Measurements from ENCODE around the gene MAPRE2. TPM values are rescaled to one million over a fixed set of nuclear protein-coding genes. Genes with fewer than 3 reads are reported as not detected.
"Not testable (repeated sequence)": the region's sequence is repeated elsewhere in the genome, so short reads cannot be mapped to it uniquely, and the experiment has no call there.

The MAPRE2 gene
- total RNA-seq, 1 donor from 2014 or later: 73.0 TPM

GRCh38 chr18:35106013-35106844 lies 65.0 kb downstream of the MAPRE2 start:
- H3K4me1 Mint-ChIP-seq (ENCODE audit: unreplicated experiment): no peaks in the 10 kb centered on the region

GRCh38 chr18:35106845-35107148 lies 65.6 kb downstream of the MAPRE2 start:
- Mint-ChIP-seq H3K27me3 (ENCODE audit: unreplicated experiment) (no peaks in the 10 kb centered on the region), H3K4me3 (ENCODE audit: unreplicated experiment) (no peak overlapping the region), H3K36me3 (ENCODE audit: low read depth, unreplicated experiment) (peaks cover 4% of the 10 kb centered on the region), H3K27ac (ENCODE audit: unreplicated experiment) (no peak overlapping the region), H3K4me1 (ENCODE audit: unreplicated experiment) (no peaks in the 10 kb centered on the region), H3K9me3 (ENCODE audit: unreplicated experiment) (no peaks in the 10 kb centered on the region)
- TF ChIP-seq CTCF (IDR thresholded peaks at IDR 0.05; ENCODE audit: unreplicated experiment): no peak
- no peak for DNase-seq (ENCODE audit: low spot score)

More at GRCh38 chr18:35106013-35106844, 65.0 kb downstream of the MAPRE2 start:
- Mint-ChIP-seq H3K36me3 (ENCODE audit: low read depth, unreplicated experiment) (peaks cover 4% of the 10 kb centered on the region), H3K27me3 (ENCODE audit: unreplicated experiment) (no peaks in the 10 kb centered on the region), H3K9me3 (ENCODE audit: unreplicated experiment) (no peaks in the 10 kb centered on the region), H3K27ac (ENCODE audit: unreplicated experiment) (no peak overlapping the region), H3K4me3 (ENCODE audit: unreplicated experiment) (no peak overlapping the region)
- TF ChIP-seq CTCF (IDR thresholded peaks at IDR 0.05; ENCODE audit: unreplicated experiment): no peak
- no peak for DNase-seq (ENCODE audit: low spot score)

GRCh38 chr18:35107216-35107615 lies 66.0 kb downstream of the MAPRE2 start:
- H3K4me1 Mint-ChIP-seq (ENCODE audit: unreplicated experiment): no peaks in the 10 kb centered on the region
- H3K9me3 Mint-ChIP-seq (ENCODE audit: unreplicated experiment): no peaks in the 10 kb centered on the region
- H3K36me3 Mint-ChIP-seq (ENCODE audit: low read depth, unreplicated experiment): peaks cover 7% of the 10 kb centered on the region

GRCh38 chr18:35108088-35108487 lies 66.9 kb downstream of the MAPRE2 start:
- not testable (repeated sequence) for H3K27me3 Mint-ChIP-seq (ENCODE audit: unreplicated experiment); H3K4me1 Mint-ChIP-seq (ENCODE audit: unreplicated experiment)

More at GRCh38 chr18:35107216-35107615, 66.0 kb downstream of the MAPRE2 start:
- no peak for TF ChIP-seq CTCF (IDR thresholded peaks at IDR 0.05; ENCODE audit: unreplicated experiment)
- DNase-seq (ENCODE audit: low spot score): no peak
- no peak overlapping the region for H3K27ac Mint-ChIP-seq (ENCODE audit: unreplicated experiment)
- no peaks in the 10 kb centered on the region for H3K27me3 Mint-ChIP-seq (ENCODE audit: unreplicated experiment)
- no peak overlapping the region for H3K4me3 Mint-ChIP-seq (ENCODE audit: unreplicated experiment)

GRCh38 chr18:35110059-35110458 lies 68.8 kb downstream of the MAPRE2 start:
- no peaks in the 10 kb centered on the region for H3K4me1 Mint-ChIP-seq (ENCODE audit: unreplicated experiment)
- H3K27ac Mint-ChIP-seq (ENCODE audit: unreplicated experiment): no peak overlapping the region
- H3K27me3 Mint-ChIP-seq (ENCODE audit: unreplicated experiment): no peaks in the 10 kb centered on the region
- no peaks in the 10 kb centered on the region for H3K9me3 Mint-ChIP-seq (ENCODE audit: unreplicated experiment)
- no peak overlapping the region for H3K4me3 Mint-ChIP-seq (ENCODE audit: unreplicated experiment)
- TF ChIP-seq CTCF (IDR thresholded peaks at IDR 0.05; ENCODE audit: unreplicated experiment): no peak
- DNase-seq (ENCODE audit: low spot score): no peak
- peaks cover 10% of the 10 kb centered on the region for H3K36me3 Mint-ChIP-seq (ENCODE audit: low read depth, unreplicated experiment)

More at GRCh38 chr18:35108088-35108487, 66.9 kb downstream of the MAPRE2 start:
- H3K4me3 Mint-ChIP-seq (ENCODE audit: unreplicated experiment); H3K27ac Mint-ChIP-seq (ENCODE audit: unreplicated experiment); DNase-seq (ENCODE audit: low spot score); H3K9me3 Mint-ChIP-seq (ENCODE audit: unreplicated experiment): not testable (repeated sequence)
- H3K36me3 Mint-ChIP-seq (ENCODE audit: low read depth, unreplicated experiment): peaks cover 10% of the 10 kb centered on the region
